Neutrophil (primary cell): Measurements from ENCODE around the gene MIS12.

Source experiments
- H3K27ac ChIP-seq: fragments of 200-600 bp; sonication (generic); 2 replicates; pipeline ENCODE4 v1.5.1; 2016; ENCODE audit warnings: mild to moderate bottlenecking, moderate library complexity
- H3K27me3 ChIP-seq: fragments of 200-600 bp; sonication (generic); 2 replicates; pipeline ENCODE4 v1.6.0; 2016; ENCODE audit warnings: mild to moderate bottlenecking
- H3K36me3 ChIP-seq: fragments of 200-600 bp; sonication (generic); 2 replicates; pipeline ENCODE4 v1.5.1; 2017
- H3K4me1 ChIP-seq, 2 experiments: fragments of 200-600 bp in 1 of 2; sonication (generic) in 1 of 2; 1 replicate in 1 of 2; 2 replicates in 1 of 2; pipeline versions ENCODE4 v1.5.1 to v1.6.1; 2013 to 2016; ENCODE audit warnings: low read depth in 1 of 2, low read length in 1 of 2, mild to moderate bottlenecking in 1 of 2, moderate library complexity in 1 of 2; ENCODE audit not compliant: control insufficient read depth in 1 of 2, insufficient read depth in 1 of 2
- H3K4me3 ChIP-seq, 2 experiments: fragments of 200-600 bp in 1 of 2; sonication (generic) in 1 of 2; 1 replicate in 1 of 2; 2 replicates in 1 of 2; pipeline ENCODE4 v1.5.1; 2013 to 2016; ENCODE audit warnings: low read depth in 1 of 2, low read length in 1 of 2, mild to moderate bottlenecking in 1 of 2, moderate library complexity in 1 of 2
- H3K9me3 ChIP-seq: fragments of 200-600 bp; sonication (generic); 2 replicates; pipeline ENCODE4 v1.5.1; 2016
- CTCF ChIP-seq: fragments of 200-600 bp; sonication (generic); IDR thresholded peaks from 2 replicates; pipeline ENCODE4 v1.5.1; 2016; ENCODE audit warnings: antibody characterized with exemption

MIS12 gene

DNA sequence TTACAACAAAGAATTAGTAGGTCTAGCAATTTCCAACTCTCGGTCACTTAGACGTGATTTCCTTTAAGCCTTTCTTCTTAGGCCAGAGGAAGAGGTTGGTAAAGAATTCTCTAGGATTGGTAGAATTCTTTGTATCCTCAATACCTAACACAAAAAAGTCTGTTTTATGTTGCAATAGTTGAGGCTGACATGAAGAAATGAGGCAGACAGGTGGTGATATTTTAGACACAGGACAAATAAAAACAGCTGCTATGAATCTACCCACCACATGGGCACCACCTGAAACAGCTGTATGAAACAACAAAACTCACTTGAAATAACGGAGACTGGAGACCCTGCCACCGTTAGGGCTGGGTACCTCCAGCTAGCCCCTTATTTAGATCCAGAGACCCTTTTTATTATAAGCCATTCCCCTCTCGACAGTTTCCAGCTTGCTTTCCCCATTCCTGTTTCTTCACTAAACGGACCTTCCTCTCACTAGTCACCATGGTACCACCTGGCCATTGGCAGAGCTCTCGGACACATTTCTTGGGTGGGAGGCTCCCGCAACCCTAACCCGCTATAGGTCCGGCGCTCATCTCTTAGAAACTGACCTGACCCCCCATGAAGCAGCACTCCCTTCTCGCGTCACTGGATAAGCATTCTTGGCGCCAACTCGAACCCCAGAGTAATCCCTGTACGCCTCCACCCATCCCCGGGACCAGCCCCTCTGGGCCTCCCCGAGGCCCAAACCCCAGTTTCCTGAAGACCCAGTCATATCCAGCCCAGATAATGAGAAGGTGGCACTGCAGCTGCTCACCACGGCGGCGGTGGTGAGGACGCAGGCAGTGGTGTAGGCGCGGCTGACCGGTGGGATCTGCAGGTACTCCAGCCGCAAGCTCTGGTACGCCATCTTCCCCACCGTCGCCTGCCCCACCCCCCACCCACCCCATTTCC lies 828 bp upstream of the MIS12 start, which contains the start of gene DERL2:
Gene DERL2 (minus strand): TSS at position 909 of the 936 bp plus-strand sequence. CDS start 17 bp downstream, at position 892.
- TF ChIP-seq CTCF, result no peak
- H3K4me1 ChIP-seq, result peaks cover 24 to 28% of the 10 kb centered on the region in 2 experiments
- H3K36me3 ChIP-seq, result peaks cover 55% of the 10 kb centered on the region
- H3K27ac ChIP-seq, result peak within 1 kb of the TSS; percentile 92
- no peaks in the 10 kb centered on the region for H3K9me3 ChIP-seq
- H3K27me3 ChIP-seq, result no peaks in the 10 kb centered on the region
- H3K4me3 ChIP-seq, result peak within 1 kb of the TSS; percentile 77 to 96

DNA sequence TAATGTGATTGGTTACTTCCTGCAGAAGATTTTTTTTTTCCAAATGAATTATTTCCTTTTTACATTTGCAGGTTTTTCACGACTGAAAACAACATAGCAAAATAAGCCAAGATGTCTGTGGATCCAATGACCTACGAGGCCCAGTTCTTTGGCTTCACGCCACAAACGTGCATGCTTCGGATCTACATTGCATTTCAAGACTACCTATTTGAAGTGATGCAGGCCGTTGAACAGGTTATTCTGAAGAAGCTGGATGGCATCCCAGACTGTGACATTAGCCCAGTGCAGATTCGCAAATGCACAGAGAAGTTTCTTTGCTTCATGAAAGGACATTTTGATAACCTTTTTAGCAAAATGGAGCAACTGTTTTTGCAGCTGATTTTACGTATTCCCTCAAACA lies 2.4 kb downstream of the MIS12 start:
- Histone ChIP-seq H3K9me3 (no peaks in the 10 kb centered on the region), H3K36me3 (peaks cover 30% of the 10 kb centered on the region), H3K4me1 (peaks cover 24 to 28% of the 10 kb centered on the region in 2 experiments), H3K4me3 (no peak overlapping the region), H3K27me3 (peaks cover 1% of the 10 kb centered on the region), H3K27ac (no peak overlapping the region)
- no peak for TF ChIP-seq CTCF

DNA sequence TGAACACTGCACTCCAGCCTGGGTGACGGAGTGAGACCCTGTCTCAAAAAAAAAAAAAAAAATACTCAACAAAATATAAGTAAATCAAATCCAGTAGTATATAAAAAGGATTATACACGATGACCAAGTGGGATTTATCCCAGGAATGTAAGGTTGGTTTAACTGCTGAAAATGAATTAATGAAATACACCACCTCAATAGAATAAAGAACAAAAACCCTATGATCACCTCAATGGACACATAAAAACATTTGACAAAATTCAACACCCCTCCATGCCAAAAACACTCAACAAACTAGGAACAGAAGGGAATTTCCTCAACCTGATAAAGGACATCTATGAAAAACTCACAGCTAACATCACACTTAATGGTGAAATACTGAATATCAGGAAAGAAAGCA lies 6.6 kb downstream of the MIS12 start:
- H3K4me1 ChIP-seq, result no peaks in the 10 kb centered on the region
- H3K27me3 ChIP-seq, result peaks cover 36% of the 10 kb centered on the region
- H3K4me3 ChIP-seq, result no peak overlapping the region
- no peak for TF ChIP-seq CTCF
- no peak overlapping the region for H3K27ac ChIP-seq
- no peaks in the 10 kb centered on the region for H3K9me3 ChIP-seq
- peaks cover 20% of the 10 kb centered on the region for H3K36me3 ChIP-seq

- H3K36me3 ChIP-seq, result peaks cover 55% of the 10 kb centered on the region
- no peaks in the 10 kb centered on the region for H3K9me3 ChIP-seq
- H3K27ac ChIP-seq, result no peak overlapping the region
- H3K4me3 ChIP-seq, result no peak overlapping the region
- H3K4me1 ChIP-seq, result peaks cover 0 to 12% of the 10 kb centered on the region in 2 experiments
- no peak for TF ChIP-seq CTCF
- peaks cover 87% of the 10 kb centered on the region for H3K27me3 ChIP-seq
Observed at GRCh38 chr17:5499476-5500231, 13.3 kb downstream of the MIS12 start.

- H3K27me3 ChIP-seq, result peaks cover 81% of the 10 kb centered on the region
- H3K36me3 ChIP-seq, result peaks cover 60% of the 10 kb centered on the region
- H3K9me3 ChIP-seq, result no peaks in the 10 kb centered on the region
- no peak overlapping the region for H3K27ac ChIP-seq
- TF ChIP-seq CTCF, result no peak
- H3K4me1 ChIP-seq, result peaks cover 0 to 12% of the 10 kb centered on the region in 2 experiments
- no peak overlapping the region for H3K4me3 ChIP-seq
Observed at GRCh38 chr17:5500247-5500588, 13.9 kb downstream of the MIS12 start.
